ENCODE data around the gene CXCR5.

CXCR5 gene

DNA sequence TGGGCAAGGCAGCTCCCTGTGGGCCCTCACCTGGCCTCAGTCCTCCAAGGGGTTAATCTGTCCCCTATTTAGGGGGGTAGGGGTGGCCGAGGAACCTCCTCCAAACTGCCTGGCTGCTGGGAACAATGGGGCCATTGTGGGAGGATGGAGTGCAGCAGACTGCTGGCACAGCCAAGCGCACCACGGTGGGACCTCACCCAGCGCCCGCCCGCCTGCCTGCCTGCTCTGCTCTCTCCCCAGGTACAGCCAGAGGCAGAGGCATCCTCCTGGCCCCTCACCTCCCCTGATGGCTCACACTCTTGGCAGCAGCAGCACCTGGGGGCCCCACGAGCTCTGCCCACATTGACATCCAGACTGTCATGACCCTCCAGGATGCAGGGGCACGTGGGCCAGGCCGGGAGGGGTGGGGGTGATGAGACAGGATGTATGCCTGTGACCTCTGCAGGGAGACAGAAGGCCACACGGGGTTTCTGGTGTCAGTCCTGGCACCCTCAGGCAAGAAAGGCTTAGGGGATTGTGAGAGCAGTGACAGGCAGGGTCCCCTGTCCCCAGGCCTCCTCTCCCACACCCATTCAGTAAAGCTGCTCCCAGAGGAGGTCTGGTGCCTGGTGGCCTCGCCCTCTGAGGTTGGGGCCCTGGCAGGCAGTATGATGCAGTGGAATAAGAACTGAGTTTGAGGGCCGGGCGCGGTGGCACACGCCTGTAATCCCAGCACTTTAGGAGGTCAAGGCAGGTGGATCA is 30.7 kb downstream of the CXCR5 start:
- peak; percentile 80 for DNase-seq

DNA sequence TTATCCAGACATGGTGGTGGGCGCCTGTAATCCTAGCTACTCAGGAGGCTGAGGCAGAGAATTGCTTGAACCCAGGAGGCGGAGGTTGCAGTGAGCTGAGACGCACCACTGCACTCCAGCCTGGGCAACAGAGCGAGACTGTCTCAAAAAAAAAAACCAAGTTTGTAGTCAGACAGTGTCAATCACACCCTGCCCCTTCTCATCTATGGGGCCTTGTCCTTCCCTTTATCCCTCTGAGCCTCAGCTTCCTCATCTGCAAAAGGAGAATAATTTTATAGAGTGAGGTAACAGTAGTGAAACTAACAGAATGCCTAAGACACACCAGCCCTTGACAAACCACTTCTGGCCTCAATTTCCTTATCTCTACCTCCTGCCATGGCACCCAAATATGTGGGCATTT is 31.3 kb downstream of the CXCR5 start:
- no peak for DNase-seq

DNA sequence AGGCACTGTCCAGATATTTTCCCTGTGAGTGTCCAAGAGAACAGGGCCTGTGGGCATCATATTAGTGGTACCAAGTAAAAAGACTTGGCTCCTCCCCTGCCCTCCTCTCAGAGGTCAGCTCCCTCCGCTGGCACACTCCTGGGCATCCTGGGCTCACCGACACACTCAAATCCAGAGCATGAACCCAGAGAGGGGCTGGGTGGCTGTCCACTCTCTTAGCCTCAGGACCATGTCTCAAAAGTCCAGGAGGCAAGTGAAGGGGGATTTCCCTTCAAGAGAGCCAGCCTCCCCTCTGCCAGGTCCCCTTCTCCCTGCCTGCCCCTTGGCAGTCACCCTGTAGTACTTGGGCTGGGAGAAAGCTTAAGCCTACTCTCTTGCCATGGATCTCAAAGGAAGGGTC is 31.7 kb downstream of the CXCR5 start:
- no peak for DNase-seq

DNA sequence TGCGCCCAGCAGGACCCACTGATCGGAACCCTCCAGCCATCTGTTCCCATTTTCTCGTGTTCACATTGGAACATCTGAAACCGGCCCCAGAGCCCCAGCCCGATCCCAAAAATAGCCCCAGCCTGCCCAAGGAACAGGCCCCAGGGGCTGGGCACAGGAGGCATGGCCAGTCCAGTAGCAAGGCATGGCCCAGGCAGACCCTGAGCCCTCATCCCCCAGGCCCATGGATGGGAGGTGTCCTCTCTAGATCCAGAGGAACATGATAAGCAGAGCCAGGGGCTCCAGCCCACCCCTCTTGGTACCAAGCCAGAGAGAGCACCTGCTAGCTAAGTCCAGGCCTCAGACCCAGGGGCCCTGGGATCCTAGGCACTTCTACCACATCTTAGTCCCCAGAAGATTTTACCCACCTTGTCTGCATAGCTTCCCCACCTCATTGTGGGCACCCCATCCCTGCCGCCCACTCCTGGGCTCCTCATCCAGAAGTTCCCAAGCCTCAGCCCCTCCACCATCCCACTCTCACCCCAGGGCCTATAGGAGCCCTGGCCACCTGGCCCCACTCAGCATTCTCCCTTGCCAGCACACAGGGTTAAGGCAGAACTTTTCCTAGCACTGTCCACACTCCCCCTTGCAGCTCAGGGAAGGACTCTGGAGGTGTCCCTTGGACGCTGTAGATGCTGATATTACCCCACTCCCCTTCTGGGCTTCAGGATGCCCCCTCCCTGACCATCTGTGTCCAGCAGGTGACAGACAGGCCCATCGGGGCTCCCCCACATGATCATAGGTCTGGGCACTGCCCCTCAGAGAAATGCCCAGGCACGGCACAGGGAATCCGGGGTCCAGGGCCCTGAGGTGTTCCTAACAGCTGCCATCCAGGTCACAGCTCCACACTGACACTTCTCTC is 32.5 kb downstream of the CXCR5 start:
- no peak for DNase-seq

DNA sequence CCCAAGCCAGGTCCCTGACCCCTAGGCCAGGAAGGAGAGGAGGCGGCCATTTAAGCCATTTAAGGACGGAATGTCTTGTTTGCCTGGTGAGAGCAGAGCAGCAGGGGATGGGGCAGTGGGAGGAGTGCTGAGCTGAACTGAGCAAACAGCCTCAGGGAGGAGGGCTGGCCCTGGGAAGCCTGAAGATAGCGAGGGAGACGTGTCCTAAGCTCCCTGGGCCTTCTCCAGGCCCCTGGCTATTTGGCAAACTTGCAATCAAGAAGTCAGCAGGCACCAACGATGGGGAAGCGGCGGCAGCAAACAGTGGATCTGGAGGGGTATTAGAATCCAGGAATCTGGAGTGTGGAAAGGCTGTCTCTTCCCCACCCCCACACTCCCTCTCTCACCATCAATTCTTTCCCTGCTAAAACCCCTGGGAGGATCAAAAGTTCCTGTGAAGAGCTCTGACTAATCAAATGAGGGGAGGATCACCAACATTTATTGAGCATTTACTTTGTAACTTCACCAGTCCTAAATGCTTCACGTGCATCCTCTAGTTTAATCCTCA is 33.2 kb downstream of the CXCR5 start:
- no peak for DNase-seq

DNA sequence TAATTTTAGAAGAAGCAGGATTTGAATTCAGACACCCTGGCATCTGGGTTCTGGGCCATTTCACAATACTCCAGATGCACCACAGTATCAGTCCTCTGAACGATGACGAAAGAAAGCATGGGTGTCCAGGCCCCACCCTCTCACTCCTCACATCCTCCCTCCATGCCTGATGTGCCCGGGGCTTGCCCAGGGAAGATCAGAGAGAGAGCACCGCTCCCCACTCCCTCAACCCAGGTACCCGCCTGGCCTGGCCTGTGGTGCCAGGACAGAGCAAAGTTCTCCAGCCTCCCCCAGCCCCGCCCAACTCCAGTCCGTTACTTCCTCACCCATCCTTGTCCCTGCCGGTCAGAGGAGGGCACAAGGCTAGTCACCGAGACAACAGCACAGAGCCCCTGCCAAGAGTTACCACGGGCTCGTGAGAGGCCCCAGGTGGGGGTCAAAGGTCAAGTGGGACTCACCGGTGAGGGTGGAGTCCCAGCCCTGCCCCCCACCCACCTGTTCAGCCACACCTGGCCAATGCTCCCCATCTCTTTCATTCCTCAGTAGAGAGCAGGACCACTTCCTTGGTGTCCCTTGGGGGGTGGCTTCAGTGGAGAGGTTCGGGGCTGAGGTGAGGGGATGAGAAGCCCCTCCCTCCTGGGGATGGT is 33.9 kb downstream of the CXCR5 start:
- peak; percentile 67 for DNase-seq

DNA sequence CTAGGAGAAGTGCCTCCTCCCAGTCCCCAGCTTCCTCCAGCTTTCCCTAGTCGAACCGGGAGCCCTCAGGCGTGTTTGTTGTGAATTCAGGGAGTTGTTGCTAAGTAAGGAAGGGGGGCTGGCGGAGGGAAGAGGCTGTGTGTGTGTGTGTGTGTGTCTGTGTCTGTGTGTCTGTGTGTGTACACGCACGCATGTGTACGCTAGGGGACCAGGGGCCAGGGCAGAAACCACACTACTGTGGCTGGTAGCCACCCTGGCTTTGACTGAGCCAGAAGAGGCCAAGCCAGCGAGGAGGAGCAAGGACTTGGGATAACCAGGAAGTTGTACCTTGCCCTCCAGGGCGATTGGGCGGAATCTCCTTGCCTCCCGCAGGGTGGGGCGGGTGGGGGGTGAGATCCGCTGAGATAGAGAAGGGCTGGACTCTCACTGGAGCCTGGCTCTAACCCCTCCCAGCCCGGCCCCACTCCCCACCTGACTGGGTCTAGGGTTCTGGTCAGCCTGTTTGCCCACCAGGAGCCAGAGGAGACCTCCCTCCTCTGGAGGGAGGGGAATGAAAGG is 34.5 kb downstream of the CXCR5 start:
- DNase-seq, result peak; percentile 38

DNA sequence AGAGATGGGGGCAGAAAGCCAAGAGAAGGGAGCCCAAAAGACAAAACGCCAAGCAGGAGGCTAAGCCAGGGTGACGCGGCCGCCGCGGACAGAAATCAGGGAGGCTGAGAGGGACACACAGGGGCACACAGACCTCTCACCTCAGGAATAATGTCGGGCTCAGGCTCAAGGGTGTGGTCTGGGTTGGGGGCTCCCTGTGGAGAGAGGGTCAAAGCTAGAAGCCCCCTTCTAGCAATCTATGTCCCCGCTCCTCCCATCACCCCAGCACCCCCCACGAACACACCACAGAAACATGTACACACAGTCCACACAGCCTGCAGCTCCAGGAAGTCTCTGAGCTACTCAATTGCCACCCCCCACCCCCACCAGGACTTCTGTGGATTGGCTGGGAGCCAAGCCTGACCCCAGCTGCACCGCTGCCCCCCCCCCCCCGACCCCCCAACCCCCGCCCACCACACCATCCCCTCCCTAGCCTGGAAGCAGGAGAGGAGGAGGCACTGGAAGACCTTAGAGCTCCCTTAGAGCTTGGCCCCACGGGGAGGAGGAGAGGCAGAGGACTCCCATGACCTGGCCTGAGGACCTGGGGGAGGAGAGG is 35.1 kb downstream of the CXCR5 start:
- DNase-seq, result no peak

DNA sequence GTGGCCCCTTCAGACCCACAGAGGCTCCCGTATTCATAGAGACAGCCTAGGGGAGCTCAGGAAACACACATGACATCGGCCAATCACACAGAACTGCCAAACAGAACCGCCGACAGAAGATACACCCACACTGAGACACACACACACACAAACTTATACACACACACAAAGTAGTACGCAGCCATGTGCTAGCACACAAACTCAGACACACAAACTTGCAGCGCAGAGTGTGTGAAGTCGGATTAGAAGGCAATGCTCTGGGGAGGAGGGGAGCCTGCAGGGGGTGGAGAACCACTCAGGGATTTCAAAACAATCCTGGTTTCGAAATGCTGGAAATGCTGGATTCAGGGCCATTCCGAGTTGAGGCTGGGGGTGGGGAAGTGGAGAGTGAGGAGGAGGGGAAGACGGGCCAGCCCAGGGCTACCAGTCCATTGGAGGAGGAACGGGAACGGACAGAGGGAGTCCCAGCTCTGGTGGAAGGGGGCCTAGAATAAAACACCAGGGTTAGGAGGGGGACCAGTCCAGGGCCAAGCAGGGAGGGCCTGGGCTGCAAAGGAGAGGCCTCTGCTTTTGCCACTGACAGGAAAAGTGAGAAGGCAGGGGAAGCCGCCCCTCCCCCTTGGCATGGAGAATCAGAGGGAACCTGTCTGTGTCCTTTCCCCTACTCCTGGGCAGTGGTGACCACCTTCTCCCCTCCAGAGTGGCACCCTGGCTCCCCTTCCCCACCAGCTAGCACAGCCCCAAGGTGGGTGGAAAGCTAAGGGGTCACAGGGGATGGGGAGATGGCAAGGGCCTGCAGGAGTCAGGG is 37.6 kb downstream of the CXCR5 start:
- DNase-seq, result no peak

DNA sequence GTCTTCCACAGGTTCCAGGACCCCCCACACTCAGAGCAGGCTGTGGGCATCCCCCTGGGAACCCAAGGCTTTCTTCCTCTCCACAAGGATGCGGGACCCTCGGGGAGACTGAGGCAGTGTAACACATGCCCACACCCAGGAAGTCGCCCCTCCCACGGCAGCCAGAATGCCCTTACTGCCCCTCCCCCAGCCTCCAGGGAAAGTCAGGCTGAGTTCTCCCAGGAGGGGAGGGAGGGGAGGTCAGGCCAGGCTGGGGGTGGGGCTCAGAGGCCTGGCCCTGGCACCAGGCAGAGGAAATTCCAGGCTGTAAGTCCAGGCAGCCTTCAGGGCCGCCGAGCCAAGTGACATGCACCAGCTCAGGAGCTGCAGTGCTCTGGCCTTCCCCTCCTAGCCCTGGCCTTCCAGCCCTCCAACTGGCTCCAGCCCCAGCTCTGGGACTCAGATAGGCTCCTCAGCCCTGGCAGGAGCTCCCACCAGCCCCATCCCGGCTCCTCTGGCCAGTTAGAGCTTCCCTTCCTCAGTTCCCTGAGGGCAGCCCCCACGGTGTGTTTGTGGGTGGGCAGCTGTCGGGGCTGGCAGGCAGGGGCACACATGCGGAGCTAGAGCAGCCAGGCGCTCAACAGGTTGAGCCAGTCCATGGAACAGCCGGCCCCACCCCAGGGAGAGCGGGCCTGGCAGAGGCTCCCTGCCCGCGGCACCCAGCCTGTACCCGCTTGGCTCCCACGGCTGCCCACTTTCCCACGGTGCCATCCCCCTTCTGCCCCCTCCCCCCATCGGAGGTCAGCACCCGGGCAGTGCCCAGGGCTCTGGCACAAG is 38.4 kb downstream of the CXCR5 start:
- no peak for DNase-seq

DNA sequence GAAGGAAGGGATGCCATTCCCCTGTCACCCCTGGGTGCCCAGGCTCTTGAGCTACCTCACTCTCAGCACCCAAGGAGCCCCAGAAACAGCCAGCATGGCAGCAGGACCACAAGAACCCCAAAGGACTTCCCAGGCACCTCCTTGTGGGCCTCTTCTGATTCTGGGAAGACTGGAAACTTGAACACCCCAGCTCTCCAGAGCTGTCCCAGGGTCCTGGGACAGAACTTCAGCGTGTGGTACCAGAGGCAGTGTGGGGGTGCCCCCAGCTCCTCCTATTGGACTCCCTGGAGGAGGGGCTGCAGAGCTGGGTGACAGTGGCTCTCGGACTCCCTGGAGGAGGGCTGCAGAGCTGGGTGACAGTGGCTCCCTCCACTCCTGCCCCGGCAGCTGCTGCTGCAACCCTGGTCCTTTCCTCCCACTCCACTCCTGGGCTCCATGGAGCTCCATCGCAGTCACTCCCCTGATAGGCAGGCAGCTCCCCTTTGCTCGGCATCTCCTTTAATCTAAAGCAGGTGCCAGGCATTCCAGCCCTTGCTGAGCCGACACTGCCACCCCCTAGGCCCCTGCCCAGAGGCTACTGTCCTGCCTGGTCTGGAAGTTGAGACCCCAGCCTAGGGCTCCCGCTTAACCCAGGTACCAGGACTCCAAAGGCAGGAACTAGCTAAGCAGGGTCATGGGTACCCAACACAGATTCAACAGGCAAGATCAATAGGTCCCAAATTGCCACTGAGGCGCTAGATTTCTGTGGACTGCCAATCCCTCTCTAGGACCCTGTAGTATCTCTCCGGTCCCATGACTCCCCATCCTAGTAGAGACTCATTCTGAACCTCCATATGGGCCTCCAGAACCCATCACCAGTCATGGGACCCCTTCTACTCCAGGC is 39.3 kb downstream of the CXCR5 start:
- no peak for DNase-seq

DNA sequence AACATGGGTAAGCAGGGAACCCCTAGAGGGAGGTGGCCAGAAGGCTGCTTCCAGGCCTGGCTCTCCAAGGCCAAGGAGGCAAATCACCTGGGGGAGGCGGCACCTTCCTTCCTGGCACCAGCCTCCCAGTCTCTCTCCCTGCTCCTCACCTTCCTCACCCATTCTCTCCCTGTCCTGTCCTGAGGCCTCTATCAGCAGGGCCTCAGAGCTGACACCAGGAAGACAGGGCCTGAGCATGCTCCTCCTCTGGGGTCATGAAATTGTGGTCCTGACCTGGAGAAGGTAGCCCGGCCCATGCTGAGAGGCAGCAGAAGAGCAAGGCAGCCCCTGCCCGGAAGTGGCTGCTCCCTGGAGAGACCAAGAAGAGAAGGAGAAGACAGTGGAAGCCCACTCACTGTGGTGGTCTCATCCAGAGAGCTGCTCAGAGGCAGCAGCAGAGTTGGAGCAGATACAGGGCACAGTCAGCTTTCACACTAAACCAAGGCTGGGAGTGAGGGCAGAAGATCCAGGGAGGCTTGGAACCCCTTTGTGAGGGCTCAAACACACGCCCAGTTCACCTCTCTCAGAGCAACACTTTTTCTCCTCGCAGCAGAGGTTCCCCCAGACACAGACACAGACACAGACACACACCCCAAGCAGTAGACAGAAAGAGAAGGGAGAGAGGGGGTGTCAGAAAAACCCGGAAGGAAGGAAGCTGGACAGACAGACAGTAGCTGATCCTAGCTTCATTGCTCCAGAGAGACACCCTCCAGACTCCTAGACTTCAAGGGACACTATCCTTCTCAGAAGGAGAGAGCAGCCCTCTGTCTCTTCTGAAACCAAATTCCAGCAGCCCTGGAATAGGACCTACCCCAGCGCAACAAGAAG is 40.3 kb downstream of the CXCR5 start:
- no peak for DNase-seq

DNA sequence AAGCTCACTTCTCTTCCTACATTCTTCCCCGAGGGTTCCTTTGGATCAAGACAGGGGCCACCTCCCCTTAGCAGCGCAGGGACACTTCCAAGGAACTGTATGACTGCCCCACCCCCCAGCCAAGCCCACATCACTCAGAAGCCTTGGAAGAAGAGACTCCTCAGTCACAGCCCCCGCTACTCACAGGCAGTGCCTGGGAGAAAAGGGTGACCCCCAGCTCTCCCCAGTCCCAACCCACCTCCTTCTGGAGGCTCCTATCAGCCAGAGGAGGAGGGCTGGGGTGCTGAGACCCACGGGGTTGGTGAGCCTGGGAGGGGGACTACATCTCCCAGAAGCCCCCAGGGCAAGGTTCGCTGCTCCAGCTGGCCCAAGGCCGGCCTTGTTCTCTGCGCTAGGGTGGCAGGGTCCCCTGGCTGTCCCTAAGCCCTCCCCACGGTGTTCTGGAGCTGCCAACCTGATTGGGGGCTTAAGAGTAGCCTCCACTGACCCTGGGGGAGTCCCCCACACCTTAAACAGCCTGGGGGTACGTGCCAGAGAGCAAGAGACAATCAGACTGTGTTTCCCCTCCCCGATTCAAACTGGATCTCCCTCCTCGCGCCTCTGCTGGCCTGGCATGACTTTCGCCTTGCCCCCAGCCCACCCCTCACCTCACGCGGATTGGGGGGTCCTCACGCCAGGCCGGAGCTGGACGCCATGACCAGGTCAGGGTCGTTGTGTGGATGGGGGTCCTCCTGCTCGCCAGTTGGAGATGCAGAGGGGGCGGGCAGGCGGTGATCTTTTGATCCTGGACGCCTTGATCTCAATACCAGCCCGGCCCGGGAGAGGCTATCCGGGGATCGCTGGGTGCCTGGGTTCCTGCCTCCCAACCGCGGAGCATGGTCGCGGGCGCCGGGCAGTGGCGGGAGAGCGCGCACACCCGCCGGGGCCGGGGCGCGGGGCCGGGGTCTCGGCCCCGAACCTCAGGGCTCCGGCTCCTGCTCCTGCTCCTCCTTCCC is 41.2 kb downstream of the CXCR5 start:
- DNase-seq, result peak; percentile 70

DNA sequence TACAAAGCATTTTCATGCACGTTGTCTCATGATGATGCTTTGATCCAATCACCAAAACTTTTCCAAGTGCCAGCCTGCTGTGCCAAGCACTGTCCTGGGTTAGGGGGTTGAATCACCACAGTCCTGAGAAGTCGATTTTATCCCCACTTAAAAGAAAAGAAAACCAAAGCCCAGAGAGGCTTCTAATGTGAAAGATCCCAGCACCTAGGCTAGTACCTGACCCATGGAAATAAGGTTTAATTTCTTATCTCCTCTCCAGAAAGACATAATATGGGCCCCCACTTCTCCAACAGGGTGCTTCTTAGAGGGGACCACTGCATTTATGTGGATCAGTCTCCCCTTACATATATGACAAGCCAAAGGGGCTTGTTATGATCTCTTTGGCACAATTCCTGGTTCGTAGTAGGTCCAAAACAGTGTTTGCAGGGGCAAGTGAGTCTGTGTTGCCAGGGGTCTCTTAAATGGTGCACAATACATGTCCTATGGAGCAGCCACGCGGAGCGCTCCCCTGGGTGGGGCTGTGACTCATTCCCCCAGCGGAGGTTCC is 43.9 kb downstream of the CXCR5 start:
- DNase-seq, result no peak

DNA sequence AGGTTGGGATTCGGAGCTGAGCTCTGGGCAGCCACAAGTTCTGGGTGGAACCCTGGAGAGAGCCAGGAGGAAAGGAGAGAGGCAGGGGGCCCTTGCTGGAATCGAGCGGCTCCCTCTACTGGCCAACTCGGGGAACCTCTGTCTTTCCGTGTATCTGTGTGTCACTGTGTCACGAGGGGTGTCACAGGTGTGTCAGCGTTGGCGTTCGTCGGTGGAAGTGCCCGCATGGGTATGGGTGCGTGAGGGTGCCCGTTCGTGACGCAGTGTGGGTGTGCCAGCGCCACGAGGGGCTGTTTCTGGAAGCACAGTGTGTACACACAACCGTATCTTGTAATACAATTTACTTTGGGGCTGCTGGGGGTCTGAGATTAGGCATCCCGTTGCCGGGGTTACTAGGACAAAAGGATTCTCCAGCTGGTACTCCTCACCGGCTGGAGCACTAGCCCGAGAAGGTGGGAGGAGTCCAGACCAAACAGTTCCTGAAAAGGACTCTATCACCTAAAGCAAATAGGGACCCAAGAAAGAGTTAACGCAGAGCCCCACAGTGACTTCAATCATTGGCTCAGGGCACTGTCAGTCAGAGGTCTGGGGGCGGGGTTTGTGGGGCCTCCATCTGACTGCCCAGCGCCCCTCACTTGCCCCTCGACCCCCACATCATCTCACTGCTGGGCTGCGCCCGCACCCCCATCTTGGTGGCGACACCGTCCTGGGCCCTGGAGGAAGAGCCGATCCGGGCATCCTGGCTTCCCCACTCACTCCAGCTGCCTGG is 44.6 kb downstream of the CXCR5 start:
- peak; percentile 93 for DNase-seq

DNA sequence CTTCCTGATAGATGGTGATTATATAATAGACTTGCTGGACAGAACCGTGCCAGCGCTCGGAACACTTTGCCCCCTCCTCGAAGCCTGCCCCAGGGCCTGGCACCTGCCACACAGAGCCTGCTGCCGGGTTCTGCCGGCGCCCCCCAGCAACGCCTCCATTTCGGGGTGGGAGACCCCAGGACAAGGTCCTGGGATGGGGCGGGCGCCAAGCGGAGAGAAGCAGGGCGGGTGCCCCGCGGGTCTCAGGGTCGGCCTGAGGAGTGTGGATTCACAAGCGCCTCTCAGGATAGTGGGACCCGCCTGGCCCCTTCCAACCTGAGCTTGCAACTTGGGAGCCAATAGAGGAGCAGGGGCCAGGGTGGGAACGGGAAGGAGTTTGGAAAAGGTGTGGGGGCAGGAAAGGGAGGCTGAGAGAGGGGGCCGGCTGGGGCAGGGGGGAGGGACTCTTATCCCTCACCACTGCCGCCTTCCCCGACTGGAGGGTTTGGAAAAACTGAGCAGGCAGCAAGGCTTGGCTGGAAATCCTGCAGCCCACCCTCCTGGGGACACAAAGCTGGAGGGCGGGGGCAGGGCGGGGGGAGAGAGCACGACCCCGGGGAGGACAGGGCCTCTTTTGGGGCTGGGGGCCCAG is 45.3 kb downstream of the CXCR5 start:
- DNase-seq, result no peak

All from activated CD4-positive, alpha-beta T cell treated with anti-CD3 and anti-CD28 coated beads, Interleukin-10, Interleukin-2, amounts not matched to agents 100 ng/mL and 50 ng/mL, durations not matched to agents 16 hours and 8 hours (primary cell).